Measurements from ENCODE around the gene SORCS2.

DNA sequence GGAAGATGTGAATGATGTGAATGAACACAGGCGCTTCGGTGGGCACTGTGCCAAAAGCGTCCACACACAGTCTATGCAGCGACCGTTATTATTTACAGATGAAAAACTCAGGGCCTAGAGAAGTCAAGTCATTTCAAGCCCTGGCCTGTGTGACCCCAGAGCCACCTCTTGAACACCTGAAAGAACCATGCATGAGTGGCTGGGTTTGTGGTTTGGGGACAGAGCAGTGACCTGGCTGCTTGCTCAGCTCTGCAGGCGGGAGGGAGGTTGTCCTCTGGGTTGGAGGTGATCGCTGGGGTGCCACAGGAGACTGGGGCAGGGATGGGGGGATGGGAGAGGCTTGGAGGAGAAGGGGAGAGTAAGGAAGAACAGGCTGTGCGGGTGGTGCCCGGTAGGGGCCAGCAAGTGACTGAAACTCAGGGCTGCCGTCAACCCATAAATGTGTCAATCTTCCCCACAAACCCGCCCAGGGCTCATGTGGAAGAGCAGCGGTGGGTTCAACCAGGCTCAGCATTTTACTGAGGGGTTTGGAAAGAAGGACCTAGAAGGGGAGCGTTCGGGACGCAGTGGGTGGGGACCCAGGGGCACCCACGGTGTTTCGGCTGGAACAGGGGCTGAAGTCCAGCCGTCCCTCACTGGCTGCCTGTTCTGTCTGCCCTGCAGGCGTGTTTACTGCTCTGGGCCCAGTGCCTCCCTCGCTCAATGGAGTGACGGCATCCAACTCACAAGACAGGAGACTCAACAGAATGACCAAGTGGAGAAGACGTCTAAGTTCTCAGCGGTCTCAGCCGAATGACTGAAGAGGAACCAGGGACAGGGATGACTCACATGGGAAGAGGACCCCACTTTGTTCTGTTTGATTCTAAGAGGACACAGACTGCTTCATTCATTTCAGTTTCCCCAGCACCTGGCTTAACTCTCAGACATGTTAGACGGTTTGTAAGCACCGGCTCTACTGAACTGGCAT is 579.5 kb downstream of the SORCS2 start:
- no peak for TF ChIP-seq POLR2A (IDR thresholded peaks at IDR 0.05; ENCODE audit: extremely low read depth, insufficient read length)
- TF ChIP-seq CTCF (IDR thresholded peaks at IDR 0.05; ENCODE audit: low read depth, low read length): no peak
- TF ChIP-seq, protein P1, sequence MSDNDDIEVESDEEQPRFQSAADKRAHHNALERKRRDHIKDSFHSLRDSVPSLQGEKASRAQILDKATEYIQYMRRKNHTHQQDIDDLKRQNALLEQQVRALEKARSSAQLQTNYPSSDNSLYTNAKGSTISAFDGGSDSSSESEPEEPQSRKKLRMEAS (IDR thresholded peaks at IDR 0.05; ENCODE audit: low read depth, low read length): no peak
